IgD-negative memory B cell (primary cell): Measurements from ENCODE around the gene ZNF71. TPM values are rescaled to one million over a fixed set of nuclear protein-coding genes. Genes with fewer than 3 reads are reported as not detected.
"Not testable (repeated sequence)": the region's sequence is repeated elsewhere in the genome, so short reads cannot be mapped to it uniquely, and the experiment has no call there.

ENCODE experiments used
- H3K27ac Mint-ChIP-seq, 3 donors: one replicate each; pipeline ENCODE4 v1.8.0; 2020 to 2022; ENCODE audit warnings: mild to moderate bottlenecking in 3 of 3, mixed read lengths in 3 of 3, moderate library complexity in 1 of 3
- H3K27me3 Mint-ChIP-seq: one replicate; pipeline ENCODE4 v1.8.0; 2021; ENCODE audit warnings: mixed read lengths
- H3K36me3 Mint-ChIP-seq: one replicate; pipeline ENCODE4 v1.8.0; 2020; ENCODE audit warnings: mild to moderate bottlenecking, mixed read lengths
- H3K4me1 Mint-ChIP-seq, 3 donors: one replicate each; pipeline ENCODE4 v1.8.0; 2020 to 2022; ENCODE audit warnings: mixed read lengths in 3 of 3, mild to moderate bottlenecking in 1 of 3
- H3K4me3 Mint-ChIP-seq, 4 donors: one replicate each; pipeline ENCODE4 v1.8.0; 2020 to 2022; ENCODE audit warnings: mild to moderate bottlenecking in 4 of 4, mixed read lengths in 4 of 4, moderate library complexity in 3 of 4
- H3K9me3 Mint-ChIP-seq, 3 donors: one replicate each; pipeline ENCODE4 v1.8.0; 2020 to 2021; ENCODE audit warnings: mixed read lengths in 3 of 3, mild to moderate bottlenecking in 1 of 3
- polyA plus RNA-seq: library from polyadenylated mRNA; unstranded; fragments of 300-500 nt; fragmentation: Illumina TruSeq; gene quantifications from one replicate; pipeline ENCODE4 v1.2.3, GENCODE V29; 2021

ZNF71 gene
- polyA plus RNA-seq, 1 donor from 2014 or later: 11.1 TPM

DNA sequence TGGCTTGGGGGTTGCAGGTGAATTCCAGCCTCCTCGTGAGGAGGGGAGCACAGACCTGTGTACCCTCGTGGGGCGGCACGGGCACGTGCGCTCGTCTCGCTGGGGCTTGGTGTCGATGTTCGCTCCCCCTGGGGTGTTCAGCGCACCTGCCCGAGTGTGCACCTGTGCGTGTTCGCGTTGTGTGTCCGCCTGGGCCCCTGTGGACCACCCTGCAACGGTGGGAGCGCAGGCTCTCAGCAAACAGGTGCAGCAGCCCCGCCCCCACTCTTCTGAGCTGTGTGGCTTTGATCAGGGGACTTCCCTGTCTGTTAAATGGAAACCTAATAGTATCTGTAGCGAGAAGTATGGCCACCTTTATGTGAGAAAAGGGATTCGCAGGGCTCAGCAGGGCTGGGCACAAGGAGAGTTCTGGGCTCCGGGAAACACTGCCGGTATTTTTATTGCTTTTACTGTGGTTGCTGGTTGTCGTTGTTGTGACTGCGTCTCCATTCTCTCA, 48.4 kb downstream of the ZNF71 start:
- Mint-ChIP-seq H3K9me3 (peaks cover 30 to 36% (median 30%) of the 10 kb centered on the region in 3 donors), H3K4me1 (peaks cover 0 to 5% (median 0%) of the 10 kb centered on the region in 3 donors), H3K4me3 (peak overlapping the region in 1 of 4 donors; percentile 51), H3K27ac (no peak overlapping the region), H3K27me3 (peaks cover 11% of the 10 kb centered on the region), H3K36me3 (peaks cover 6% of the 10 kb centered on the region)

DNA sequence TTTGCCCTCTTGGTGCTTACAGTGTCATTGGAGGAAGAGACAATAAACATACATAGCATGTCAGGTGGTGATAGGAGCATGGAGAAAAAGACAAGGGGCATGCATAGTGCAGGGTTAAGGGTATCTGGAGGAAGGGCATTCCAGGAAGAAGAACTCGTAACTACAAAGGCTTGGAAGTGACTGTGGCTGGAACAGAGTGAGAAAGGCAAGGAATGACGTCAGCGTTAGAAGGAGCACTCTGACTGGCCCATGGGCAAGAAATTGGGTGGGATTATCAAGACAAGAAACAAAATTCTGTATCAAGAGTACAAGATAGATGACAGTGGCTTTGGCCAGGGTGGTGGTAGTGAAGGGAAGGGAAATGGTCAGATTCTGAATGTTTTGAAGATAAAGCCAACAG, 59.0 kb downstream of the ZNF71 start:
- Mint-ChIP-seq H3K27ac (no peak overlapping the region), H3K36me3 (no peaks in the 10 kb centered on the region), H3K4me1 (no peaks in the 10 kb centered on the region)

DNA sequence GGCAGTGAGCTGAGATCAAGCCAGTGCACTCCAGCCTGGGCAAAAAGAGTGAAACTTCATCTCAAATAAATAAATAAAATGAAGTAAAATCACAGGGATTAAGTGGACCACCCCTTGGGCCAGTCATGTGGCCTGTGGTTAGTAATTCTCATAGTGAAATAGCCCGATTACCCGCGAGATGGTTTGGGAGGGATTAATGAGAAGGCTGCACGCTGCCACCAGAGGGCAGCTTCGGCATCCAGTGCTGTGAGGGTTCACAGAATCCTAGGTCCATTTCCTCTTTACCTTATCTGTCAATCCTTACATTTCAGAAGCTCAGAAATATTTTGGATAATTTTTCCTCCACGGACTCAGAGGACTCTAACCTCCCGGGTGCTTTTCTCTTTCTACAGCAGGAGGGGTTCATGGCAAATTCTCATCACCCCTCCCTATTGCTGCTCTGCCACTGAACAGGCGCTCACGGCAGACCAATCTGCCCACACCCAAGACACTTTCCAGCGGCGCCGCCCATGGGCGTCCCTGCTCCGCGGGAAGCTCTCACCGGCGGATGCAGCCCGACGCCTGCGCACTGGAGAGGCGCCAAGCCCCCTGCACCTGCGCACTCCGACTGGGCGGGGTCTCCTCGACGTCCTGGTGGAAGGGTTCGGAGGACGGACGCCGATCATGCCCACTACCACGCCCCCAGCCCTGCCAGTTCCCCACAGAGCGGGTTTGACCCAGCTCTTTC, 65.4 kb downstream of the ZNF71 start:
- Mint-ChIP-seq H3K36me3 (no peaks in the 10 kb centered on the region), H3K9me3 (peaks cover 1 to 15% (median 8%) of the 10 kb centered on the region in 3 donors), H3K4me1 (no peaks in the 10 kb centered on the region), H3K27me3 (no peaks in the 10 kb centered on the region), H3K4me3 (no peak overlapping the region), H3K27ac (no peak overlapping the region)

More for the DNA sequence above, 59.0 kb downstream of the ZNF71 start:
- Mint-ChIP-seq H3K27me3 (no peaks in the 10 kb centered on the region), H3K9me3 (peaks cover 11 to 35% (median 23%) of the 10 kb centered on the region in 3 donors), H3K4me3 (no peak overlapping the region)

DNA sequence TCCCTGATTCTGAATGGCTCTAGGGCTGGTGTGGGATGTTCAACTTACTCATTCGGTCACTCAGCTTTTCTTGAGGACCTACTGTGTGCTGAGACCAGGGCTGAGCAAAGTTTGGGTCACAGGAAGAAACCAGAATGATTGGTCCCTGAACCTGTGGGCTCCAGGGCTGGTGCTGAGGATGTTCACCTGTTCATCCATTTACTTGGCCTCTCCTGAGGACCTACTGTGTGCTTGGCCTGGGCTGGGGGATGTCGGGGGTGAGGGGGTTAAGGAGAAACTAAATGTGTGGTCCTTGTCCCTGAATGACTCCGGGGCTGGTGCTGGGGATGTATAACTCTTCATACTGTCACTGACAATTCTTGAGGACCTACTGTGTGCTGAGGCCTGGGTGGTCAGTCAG, 66.1 kb downstream of the ZNF71 start:
- H3K27me3 Mint-ChIP-seq: no peaks in the 10 kb centered on the region
- H3K4me1 Mint-ChIP-seq: no peaks in the 10 kb centered on the region
- H3K36me3 Mint-ChIP-seq: no peaks in the 10 kb centered on the region
- peaks cover 0 to 13% (median 6%) of the 10 kb centered on the region in 3 donors for H3K9me3 Mint-ChIP-seq
- peak overlapping the region in 1 of 3 donors; percentile 50 for H3K27ac Mint-ChIP-seq
- H3K4me3 Mint-ChIP-seq: no peak overlapping the region

DNA sequence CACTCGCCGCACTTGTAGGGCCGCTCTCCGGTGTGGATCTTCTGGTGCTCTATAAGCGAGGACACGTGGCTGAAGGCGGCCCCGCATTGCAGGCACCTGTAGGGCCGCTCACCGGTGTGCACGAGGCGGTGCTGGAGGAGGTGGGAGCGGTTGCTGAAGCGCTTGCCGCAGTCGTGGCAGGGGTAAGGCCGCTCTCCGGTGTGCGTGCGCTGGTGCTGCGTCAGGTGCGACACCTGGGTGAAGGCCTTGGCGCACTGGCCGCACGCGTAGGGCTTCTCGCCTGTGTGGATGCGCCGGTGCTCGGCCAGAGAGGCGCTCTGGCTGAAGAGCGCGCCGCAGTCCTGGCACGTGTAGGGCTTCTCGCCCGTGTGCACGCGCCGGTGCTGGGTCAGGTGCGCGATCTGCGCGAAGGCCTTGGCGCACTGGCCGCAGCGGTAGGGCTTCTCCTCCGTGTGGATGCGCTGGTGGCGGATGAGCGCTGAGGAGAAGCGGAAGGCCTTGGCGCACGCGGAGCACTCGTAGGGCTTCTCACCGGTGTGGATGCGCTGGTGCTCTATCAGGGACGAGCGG, 68.9 kb downstream of the ZNF71 start:
- Mint-ChIP-seq H3K4me3 (no peak overlapping the region), H3K9me3 (peaks cover 0 to 8% (median 1%) of the 10 kb centered on the region in 3 donors), H3K27me3 (no peaks in the 10 kb centered on the region), H3K4me1 (no peaks in the 10 kb centered on the region), H3K27ac (no peak overlapping the region), H3K36me3 (no peaks in the 10 kb centered on the region)

DNA sequence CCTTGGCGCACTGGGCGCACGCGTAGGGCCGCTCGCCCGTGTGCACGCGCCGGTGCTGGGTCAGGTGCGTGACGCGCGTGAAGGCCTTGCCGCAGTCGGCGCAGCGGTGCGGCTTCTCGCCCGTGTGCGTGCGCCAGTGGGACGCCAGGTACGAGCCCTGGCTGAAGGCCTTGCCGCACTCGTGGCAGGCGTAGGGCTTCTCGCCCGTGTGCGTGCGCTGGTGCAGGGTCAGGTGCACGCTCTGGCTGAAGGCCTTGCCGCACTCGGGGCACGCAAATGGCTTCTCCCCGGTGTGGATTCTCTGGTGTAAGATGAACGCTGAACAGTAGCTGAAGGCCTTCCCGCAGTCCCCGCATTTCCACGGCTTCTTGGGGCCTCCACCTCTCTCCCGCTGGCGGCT, 69.4 kb downstream of the ZNF71 start:
- Mint-ChIP-seq H3K27me3 (no peaks in the 10 kb centered on the region), H3K9me3 (peaks cover 0 to 8% (median 1%) of the 10 kb centered on the region in 3 donors), H3K4me3 (no peak overlapping the region), H3K27ac (no peak overlapping the region), H3K4me1 (no peaks in the 10 kb centered on the region), H3K36me3 (no peaks in the 10 kb centered on the region)

DNA sequence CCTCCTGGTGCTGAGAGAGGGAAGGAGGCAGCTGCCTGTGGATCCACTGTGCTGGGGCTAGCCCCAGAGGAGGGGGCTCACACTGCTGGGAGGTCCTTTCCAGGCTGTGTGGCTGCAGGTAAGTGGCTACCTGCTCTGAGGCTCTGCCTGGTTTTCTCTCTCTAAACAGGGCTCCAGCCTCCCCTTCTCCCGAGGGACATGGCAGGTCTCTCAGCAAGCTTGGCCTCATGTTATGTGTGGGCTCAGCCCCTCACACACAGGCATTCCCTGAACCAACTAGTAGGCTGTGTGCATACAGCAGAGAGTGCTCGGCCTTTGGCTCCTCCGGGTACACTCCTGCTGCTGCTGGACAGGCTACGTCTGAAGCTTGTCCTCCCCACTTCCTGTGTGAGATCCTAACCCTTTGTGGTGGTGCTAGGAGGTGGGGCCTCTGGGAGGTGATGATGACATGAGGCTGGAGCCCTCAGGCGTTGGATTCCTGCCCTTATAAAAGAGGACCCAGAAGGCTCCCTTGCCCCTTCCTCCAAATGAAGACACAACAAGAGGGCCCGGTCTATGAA, 72.3 kb downstream of the ZNF71 start:
- H3K27me3 Mint-ChIP-seq: no peaks in the 10 kb centered on the region
- peak overlapping the region in 1 of 4 donors; percentile 32 for H3K4me3 Mint-ChIP-seq
- H3K27ac Mint-ChIP-seq: peak overlapping the region in 1 of 3 donors; percentile 31
- no peaks in the 10 kb centered on the region for H3K36me3 Mint-ChIP-seq
- peaks cover 0 to 4% (median 0%) of the 10 kb centered on the region in 3 donors for H3K9me3 Mint-ChIP-seq
- peaks cover 3 to 6% (median 4%) of the 10 kb centered on the region in 3 donors for H3K4me1 Mint-ChIP-seq

DNA sequence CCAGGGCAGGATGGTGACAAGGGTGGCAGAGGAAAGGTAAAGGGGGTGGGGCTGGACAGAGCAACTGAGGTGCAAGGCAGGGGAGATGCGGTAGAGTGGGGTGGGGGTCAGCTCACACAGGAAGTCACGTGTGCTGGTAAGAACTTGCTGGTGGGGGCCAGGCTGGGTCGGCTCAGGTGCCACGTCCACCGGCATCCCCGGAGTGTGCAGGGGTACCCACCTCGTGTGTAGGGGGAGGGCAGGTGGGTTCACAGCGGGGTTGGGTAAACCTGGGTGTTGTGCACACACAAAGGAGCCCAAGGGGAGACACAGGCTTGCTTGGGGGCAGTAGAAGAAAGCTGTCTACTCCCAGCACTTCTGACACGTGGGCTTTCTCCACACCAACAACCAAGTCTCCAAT, 73.6 kb downstream of the ZNF71 start:
- Mint-ChIP-seq H3K36me3 (no peaks in the 10 kb centered on the region), H3K27ac (no peak overlapping the region), H3K4me3 (peak overlapping the region in 1 of 4 donors; percentile 77), H3K9me3 (peaks cover 0 to under 1% (median 0%) of the 10 kb centered on the region in 3 donors), H3K4me1 (peaks cover 3 to 6% (median 4%) of the 10 kb centered on the region in 3 donors), H3K27me3 (no peaks in the 10 kb centered on the region)

DNA sequence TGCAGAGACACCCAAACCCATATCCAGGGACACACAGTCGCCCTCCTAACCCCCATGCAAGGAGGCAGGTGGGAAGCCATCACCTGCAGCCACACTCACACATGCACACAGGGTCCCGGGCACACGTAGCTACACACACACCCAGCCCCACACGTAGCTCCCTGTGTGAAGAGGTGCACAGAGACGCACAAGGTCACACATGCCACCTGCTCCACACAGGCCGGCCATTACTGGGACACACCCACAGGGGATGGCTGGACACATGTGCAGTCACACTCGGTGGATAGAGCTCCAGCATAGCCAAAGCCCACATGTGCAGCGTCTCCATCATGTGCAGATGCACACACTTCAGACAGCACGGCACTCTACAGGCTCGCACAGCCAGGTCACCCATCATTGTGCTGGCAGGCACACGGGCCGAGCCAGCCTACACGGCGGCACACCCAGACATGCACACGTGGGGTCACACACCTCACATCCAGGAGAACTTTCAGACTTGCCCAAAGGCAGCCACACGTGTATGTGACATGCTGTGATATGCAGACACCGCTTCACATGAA, 75.4 kb downstream of the ZNF71 start:
- Mint-ChIP-seq H3K27me3 (no peaks in the 10 kb centered on the region), H3K4me1 (peaks cover 3 to 6% (median 4%) of the 10 kb centered on the region in 3 donors), H3K4me3 (peak overlapping the region; percentile 52 to 98 (median 94)), H3K27ac (no peak overlapping the region), H3K36me3 (no peaks in the 10 kb centered on the region), H3K9me3 (no peaks in the 10 kb centered on the region)

DNA sequence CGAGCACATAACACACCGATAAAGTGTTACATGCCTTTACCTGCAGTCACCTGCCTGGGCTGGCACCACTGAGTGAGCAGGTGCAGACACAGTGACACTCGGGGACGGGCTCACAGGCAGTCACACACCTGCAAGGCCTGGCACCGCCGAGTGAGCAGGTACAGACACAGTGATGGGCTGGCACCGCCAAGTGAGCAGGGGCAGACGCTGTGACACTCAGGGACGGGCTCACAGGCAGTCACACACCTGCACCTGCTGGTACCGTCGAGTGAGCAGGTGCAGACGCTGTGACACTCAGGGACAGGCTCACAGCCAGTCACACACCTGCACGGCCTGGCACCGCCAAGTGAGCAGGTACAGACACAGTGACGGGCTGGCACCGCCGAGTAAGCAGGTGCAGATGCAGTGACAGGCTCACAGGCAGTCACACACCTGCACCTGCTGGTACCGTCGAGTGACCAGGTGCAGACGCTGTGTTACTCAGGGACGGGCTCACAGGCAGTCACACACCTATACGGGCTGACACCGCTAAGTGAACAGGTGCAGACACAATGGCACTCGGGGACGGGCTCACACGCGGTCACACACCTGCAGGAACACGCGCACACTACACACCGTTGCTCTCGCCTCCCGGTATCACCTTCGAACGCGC, 76.0 kb downstream of the ZNF71 start:
- Mint-ChIP-seq H3K36me3 (no peaks in the 10 kb centered on the region), H3K4me1 (peaks cover 3 to 6% (median 4%) of the 10 kb centered on the region in 3 donors), H3K27me3 (no peaks in the 10 kb centered on the region), H3K27ac (peak overlapping the region in 2 of 3 donors; percentile 16 to 96), H3K9me3 (no peaks in the 10 kb centered on the region), H3K4me3 (peak overlapping the region; percentile 91 to 98 (median 96))

DNA sequence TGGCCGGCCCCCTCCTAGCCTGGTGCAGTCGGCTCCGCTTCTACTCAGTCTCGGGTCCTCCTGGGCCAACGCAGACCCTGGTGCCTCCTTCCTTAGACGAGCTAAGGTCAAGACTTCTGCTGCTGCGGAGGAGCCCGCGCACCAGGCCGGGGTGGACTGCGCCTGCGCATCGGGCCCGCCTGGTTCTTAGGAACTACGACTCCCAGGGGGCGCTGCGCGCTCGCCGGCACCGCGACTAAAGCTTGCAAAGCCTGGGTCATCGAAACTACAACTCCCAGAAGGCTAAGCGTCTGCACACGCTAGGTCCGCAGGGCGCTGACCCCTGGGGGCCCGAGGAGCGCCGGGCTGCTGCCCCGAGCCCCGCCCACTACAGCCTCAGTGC, 76.5 kb downstream of the ZNF71 start, which contains the start of gene ZNF835:
ZNF835 (minus strand) TSS at position 145 of the 382 bp plus-strand sequence. CDS start 6,559 bp downstream, outside the sequence.
- Mint-ChIP-seq H3K36me3 (no peaks in the 10 kb centered on the region), H3K4me1 (peaks cover 3 to 6% (median 4%) of the 10 kb centered on the region in 3 donors), H3K4me3 (peak within 1 kb of the TSS; percentile 91 to 98 (median 96)), H3K9me3 (peaks cover 0 to 3% (median 0%) of the 10 kb centered on the region in 3 donors), H3K27me3 (no peaks in the 10 kb centered on the region), H3K27ac (peak within 1 kb of the TSS in 2 of 3 donors; percentile 16 to 96)

DNA sequence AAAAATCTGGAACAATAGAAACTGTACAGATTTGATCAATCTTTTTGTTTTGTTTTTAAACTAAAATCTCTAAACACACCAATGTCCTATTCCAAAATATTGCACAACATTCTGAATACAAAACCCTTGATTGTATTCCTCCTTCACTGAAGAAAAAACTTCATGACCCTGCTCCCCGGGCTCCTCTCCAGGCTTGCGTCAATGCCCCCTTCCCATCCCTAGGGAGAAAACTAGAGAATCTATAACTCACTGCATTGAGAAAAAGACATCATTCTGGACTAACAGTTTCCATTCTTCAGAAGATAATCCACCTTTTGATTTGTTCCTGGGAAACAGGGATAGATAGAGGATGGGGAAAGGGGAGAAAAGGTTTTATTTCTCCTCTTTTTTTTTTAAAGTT, 77.5 kb downstream of the ZNF71 start:
- H3K9me3 Mint-ChIP-seq: not testable (repeated sequence)

More for the DNA sequence above, 77.5 kb downstream of the ZNF71 start:
- H3K27ac Mint-ChIP-seq, H3K27me3 Mint-ChIP-seq, H3K36me3 Mint-ChIP-seq, H3K4me1 Mint-ChIP-seq: not testable (repeated sequence)
- H3K4me3 Mint-ChIP-seq: peak overlapping the region in 1 of 4 donors; percentile 72
